HepG2 (cell line): Measurements from ENCODE around the gene GTF2H2C. TPM values are rescaled to one million over a fixed set of nuclear protein-coding genes. Genes with fewer than 3 reads are reported as not detected.

Experiments
- ATF2 ChIP-seq: sonication (generic); formaldehyde crosslinking; IDR thresholded peaks from 2 replicates; pipeline ENCODE4 v1.4.0; 2020; ENCODE audit warnings: missing genetic modification reagents
- ERF ChIP-seq: IDR thresholded peaks from 2 replicates; pipeline ENCODE4 v1.6.1; 2018; ENCODE audit warnings: missing biosample characterization, missing genetic modification reagents
- HMGXB4 ChIP-seq, 2 experiments: sonication (generic) in 1 of 2; formaldehyde crosslinking in 1 of 2; IDR thresholded peaks; 2 replicates each; pipeline versions ENCODE4 v1.4.0 to v1.6.1; 2018 to 2020; ENCODE audit warnings: missing genetic modification reagents in 2 of 2, borderline replicate concordance in 1 of 2, low read depth in 1 of 2, mild to moderate bottlenecking in 1 of 2, missing biosample characterization in 1 of 2
- IRF2 ChIP-seq: IDR thresholded peaks from 2 replicates; pipeline ENCODE4 v1.6.1; 2018; ENCODE audit warnings: missing genetic modification reagents, missing compliant biosample characterization
- KLF6 ChIP-seq: IDR thresholded peaks from 2 replicates; pipeline ENCODE4 v1.8.0; 2016; ENCODE audit warnings: missing biosample characterization, missing genetic modification reagents
- MED1 ChIP-seq: sonication (generic); formaldehyde crosslinking; IDR thresholded peaks from 2 replicates; pipeline ENCODE4 v1.4.0; 2020; ENCODE audit warnings: missing genetic modification reagents
- MXI1 ChIP-seq: IDR thresholded peaks from 3 replicates; pipeline ENCODE4 v1.6.1; 2012; ENCODE audit warnings: low read depth, low read length, inconsistent platforms, borderline replicate concordance
- NFKBIZ ChIP-seq: IDR thresholded peaks from 2 replicates; pipeline ENCODE4 v1.6.1; 2018; ENCODE audit warnings: missing genetic modification reagents, missing compliant biosample characterization
- SALL2 ChIP-seq: sonication (generic); formaldehyde crosslinking; IDR thresholded peaks from 2 replicates; pipeline ENCODE4 v1.8.1; 2023; ENCODE audit warnings: mild to moderate bottlenecking, missing genetic modification reagents, inconsistent platforms
- TFDP1 ChIP-seq: IDR thresholded peaks from 2 replicates; pipeline ENCODE4 v1.6.1; 2016; ENCODE audit warnings: missing compliant biosample characterization, missing genetic modification reagents, borderline replicate concordance
- YEATS2 ChIP-seq: sonication (generic); formaldehyde crosslinking; IDR thresholded peaks from 2 replicates; pipeline ENCODE4 v1.4.0; 2020; ENCODE audit warnings: missing genetic modification reagents, borderline replicate concordance
- ZGPAT ChIP-seq: IDR thresholded peaks from 2 replicates; pipeline ENCODE4 v1.6.1; 2016; ENCODE audit warnings: mild to moderate bottlenecking
- ZNF143 ChIP-seq: sonication (generic); formaldehyde crosslinking; IDR thresholded peaks from 2 replicates; pipeline ENCODE4 v1.4.0; 2020; ENCODE audit warnings: missing genetic modification reagents
- ZNF331 ChIP-seq: sonication (generic); formaldehyde crosslinking; IDR thresholded peaks from 2 replicates; pipeline ENCODE4 v1.4.0; 2020; ENCODE audit warnings: missing genetic modification reagents
- ZNF614 ChIP-seq: IDR thresholded peaks from 2 replicates; pipeline ENCODE4 v1.6.1; 2018; ENCODE audit warnings: missing biosample characterization, missing genetic modification reagents, inconsistent platforms, borderline replicate concordance
- ZNF768 ChIP-seq: sonication (generic); formaldehyde crosslinking; IDR thresholded peaks from 2 replicates; pipeline ENCODE4 v1.4.0; 2020; ENCODE audit warnings: missing genetic modification reagents
- polyA plus RNA-seq, 8 experiments: library from polyadenylated mRNA; depleted of rRNA in 3 of 8; stranded (reverse) in 7 of 8; unstranded in 1 of 8; fragments of >200 nt; fragmentation: Illumina TruSeq in 4 of 8; extraction: Trizol in 4 of 8; gene quantifications; 2 replicates each; pipeline versions ENCODE4 v1.2.1 to v1.2.3, GENCODE V29; 2011 to 2016; ENCODE audit warnings: low read depth in 4 of 8, missing spikeins in 1 of 8, mixed read lengths in 1 of 8; ENCODE audit not compliant: insufficient read depth in 1 of 8
- total RNA-seq, 5 experiments: library from RNA; depleted of rRNA; stranded (reverse); fragments of >200 nt; fragmentation: Illumina TruSeq; extraction: Trizol; gene quantifications; 2 replicates each; pipeline ENCODE4 v1.2.3, GENCODE V29; 2016; ENCODE audit warnings: low read depth in 1 of 5
- TF ChIP-seq, protein P1 (sequence below): sonication (generic); formaldehyde crosslinking; IDR thresholded peaks from 2 replicates; pipeline ENCODE4 v1.4.0; 2020; ENCODE audit warnings: mild to moderate bottlenecking, missing genetic modification reagents
- TF ChIP-seq, protein P2 (sequence below): sonication (generic); formaldehyde crosslinking; IDR thresholded peaks from 2 replicates; pipeline ENCODE4 v1.4.0; 2020; ENCODE audit warnings: missing genetic modification reagents

Gene GTF2H2C
- total and polyA plus RNA-seq, 2 of the 13 experiments (the other 11 are each of a cell fraction or from before 2014, with no cell fraction given), result 29.7 to 62.9 TPM

DNA sequence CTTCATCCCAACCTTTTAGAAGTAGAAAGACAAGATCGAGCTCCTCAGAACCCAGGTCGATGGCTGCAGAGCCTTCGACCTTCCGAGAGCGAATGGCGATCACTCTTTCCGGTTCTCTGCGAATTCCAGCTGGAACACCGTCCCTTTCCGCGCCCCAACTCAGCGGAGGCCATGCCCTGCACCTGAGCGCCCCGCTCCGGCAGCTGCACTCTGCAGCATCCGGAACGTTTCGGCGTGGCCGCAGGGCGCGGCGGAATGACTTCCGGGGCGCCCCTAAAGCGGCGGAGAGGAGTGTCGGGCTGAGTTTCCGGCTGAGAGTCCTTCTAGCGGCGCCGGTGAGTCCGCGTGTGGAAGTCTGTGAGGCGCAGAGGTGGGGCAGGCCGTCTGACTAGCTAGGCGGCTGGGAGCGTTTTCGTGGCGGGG lies at the start of gene GTF2H2C (continued):
- peak in 1 of 2 experiments; percentile 75; a peak in 1 of 4 replicates for TF ChIP-seq HMGXB4 (CRISPR knock-in tag; IDR thresholded peaks at IDR 0.05; ENCODE audit: borderline replicate concordance in 1 of 2, low read depth in 1 of 2)
- TF ChIP-seq KLF6, result 0 out of 2 replicates have a peak, but pooled peaks have one; percentile 68
- 0 out of 2 replicates have a peak, but pooled peaks have one; percentile 59 for TF ChIP-seq ZNF614 (CRISPR knock-in tag)
- peak; percentile 63 for TF ChIP-seq ZNF768 (CRISPR knock-in tag)
- TF ChIP-seq SALL2 (CRISPR knock-in tag), result 0 out of 2 replicates have a peak, but pooled peaks have one; percentile 52
- TF ChIP-seq NFKBIZ (CRISPR knock-in tag), result 0 out of 2 replicates have a peak, but pooled peaks have one; percentile 35
- peak; percentile 46; the same call in 1 of the 3 replicates for TF ChIP-seq MXI1
- peak; percentile 57; the same call in 1 of the 2 replicates for TF ChIP-seq MED1
- TF ChIP-seq ATF2 (CRISPR knock-in tag), result 0 out of 2 replicates have a peak, but pooled peaks have one; percentile 47
- peak; percentile 68 for TF ChIP-seq ZNF331 (CRISPR knock-in tag)
- TF ChIP-seq, protein P1, sequence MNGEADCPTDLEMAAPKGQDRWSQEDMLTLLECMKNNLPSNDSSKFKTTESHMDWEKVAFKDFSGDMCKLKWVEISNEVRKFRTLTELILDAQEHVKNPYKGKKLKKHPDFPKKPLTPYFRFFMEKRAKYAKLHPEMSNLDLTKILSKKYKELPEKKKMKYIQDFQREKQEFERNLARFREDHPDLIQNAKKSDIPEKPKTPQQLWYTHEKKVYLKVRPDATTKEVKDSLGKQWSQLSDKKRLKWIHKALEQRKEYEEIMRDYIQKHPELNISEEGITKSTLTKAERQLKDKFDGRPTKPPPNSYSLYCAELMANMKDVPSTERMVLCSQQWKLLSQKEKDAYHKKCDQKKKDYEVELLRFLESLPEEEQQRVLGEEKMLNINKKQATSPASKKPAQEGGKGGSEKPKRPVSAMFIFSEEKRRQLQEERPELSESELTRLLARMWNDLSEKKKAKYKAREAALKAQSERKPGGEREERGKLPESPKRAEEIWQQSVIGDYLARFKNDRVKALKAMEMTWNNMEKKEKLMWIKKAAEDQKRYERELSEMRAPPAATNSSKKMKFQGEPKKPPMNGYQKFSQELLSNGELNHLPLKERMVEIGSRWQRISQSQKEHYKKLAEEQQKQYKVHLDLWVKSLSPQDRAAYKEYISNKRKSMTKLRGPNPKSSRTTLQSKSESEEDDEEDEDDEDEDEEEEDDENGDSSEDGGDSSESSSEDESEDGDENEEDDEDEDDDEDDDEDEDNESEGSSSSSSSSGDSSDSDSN, result 0 out of 2 replicates have a peak, but pooled peaks have one; percentile 23
- TF ChIP-seq ZGPAT (CRISPR knock-in tag), result peak; percentile 80
- TF ChIP-seq, protein P2, sequence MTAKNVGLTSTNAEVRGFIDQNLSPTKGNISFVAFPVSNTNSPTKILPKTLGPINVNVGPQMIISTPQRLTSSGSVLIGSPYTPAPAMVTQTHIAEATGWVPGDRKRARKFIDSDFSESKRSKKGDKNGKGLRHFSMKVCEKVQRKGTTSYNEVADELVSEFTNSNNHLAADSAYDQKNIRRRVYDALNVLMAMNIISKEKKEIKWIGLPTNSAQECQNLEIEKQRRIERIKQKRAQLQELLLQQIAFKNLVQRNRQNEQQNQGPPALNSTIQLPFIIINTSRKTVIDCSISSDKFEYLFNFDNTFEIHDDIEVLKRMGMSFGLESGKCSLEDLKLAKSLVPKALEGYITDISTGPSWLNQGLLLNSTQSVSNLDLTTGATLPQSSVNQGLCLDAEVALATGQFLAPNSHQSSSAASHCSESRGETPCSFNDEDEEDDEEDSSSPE, result 0 out of 2 replicates have a peak, but pooled peaks have one; percentile 46
- peak; percentile 36; the same call in 1 of the 2 replicates for TF ChIP-seq TFDP1 (CRISPR knock-in tag)
- TF ChIP-seq ERF (CRISPR knock-in tag), result peak; percentile 69; the same call in 1 of the 2 replicates
- peak; percentile 76; the same call in 1 of the 2 replicates for TF ChIP-seq IRF2 (CRISPR knock-in tag)
- 0 out of 2 replicates have a peak, but pooled peaks have one; percentile 36 for TF ChIP-seq ZNF143 (CRISPR knock-in tag)
- TF ChIP-seq YEATS2 (CRISPR knock-in tag), result peak; percentile 58; the same call in 1 of the 2 replicates
